Measurements from ENCODE around the gene FRG2B.
"Not testable (repeated sequence)": the region's sequence is repeated elsewhere in the genome, so short reads cannot be mapped to it uniquely, and the experiment has no call there.

- TF ChIP-seq CTCF (conservative IDR thresholded peaks at IDR 0.05; ENCODE audit: low read depth, low read length); EZH2phosphoT487 (IDR thresholded peaks at IDR 0.05; ENCODE audit: borderline replicate concordance, low read length): not testable (repeated sequence)
Observed at GRCh38 chr10:133663544-133664160, 37.1 kb upstream of the FRG2B start.
